Activated naive CD8-positive, alpha-beta T cell (primary cell): ENCODE data around the gene WDR37.
"Not testable (repeated sequence)": the region's sequence is repeated elsewhere in the genome, so short reads cannot be mapped to it uniquely, and the experiment has no call there.

Experiments
- H3K27ac Mint-ChIP-seq: one replicate; pipeline ENCODE4 v1.8.0; 2021; ENCODE audit warnings: mixed read lengths
- H3K27me3 Mint-ChIP-seq: one replicate; pipeline ENCODE4 v1.8.0; 2021; ENCODE audit warnings: mixed read lengths
- H3K36me3 Mint-ChIP-seq: one replicate; pipeline ENCODE4 v1.8.0; 2021; ENCODE audit warnings: mixed read lengths
- H3K4me1 Mint-ChIP-seq: one replicate; pipeline ENCODE4 v1.8.0; 2021; ENCODE audit warnings: low read depth, mixed read lengths
- H3K4me3 Mint-ChIP-seq: one replicate; pipeline ENCODE4 v1.8.0; 2021; ENCODE audit warnings: mild to moderate bottlenecking, mixed read lengths
- H3K9me3 Mint-ChIP-seq: one replicate; pipeline ENCODE4 v1.8.0; 2021; ENCODE audit warnings: low read depth, mixed read lengths

WDR37 gene

DNA sequence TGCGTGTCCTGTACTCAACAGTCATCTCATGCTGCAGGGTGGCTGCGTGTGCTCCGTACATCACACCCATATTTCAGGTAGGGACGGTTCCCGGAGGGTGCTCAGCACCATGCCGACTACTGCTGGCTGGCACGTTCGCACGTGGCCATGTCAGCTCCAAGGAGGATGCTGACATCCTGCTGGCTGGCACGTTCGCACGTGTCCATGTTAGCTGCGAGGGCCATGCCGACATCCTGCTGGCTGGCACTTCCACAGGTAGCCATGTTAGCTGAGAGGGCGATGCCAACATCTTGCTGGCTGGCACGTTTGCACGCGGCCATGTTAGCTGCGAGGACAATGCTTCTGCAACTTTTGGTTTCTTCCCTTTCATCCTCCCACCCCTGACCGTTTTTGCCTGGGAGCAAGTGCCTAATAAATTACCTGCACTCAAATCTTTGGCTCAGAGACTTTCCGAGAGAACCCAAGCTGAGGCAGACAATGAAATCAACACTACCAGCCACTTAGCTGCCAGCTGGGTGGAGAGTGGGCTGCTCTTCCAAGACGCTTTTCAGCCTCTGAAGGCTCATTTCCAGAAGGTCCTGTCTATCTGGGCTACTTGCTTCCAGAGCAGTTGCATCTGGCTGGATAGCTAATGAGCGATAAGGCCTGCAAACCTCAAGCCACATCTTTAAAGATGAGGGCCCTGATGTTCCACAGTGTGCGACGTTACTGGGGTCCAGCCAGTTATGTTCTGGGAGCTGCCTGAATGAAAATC lies 104.6 kb downstream of the WDR37 start:
- H3K27me3 Mint-ChIP-seq, result no peaks in the 10 kb centered on the region
- H3K36me3 Mint-ChIP-seq, result no peaks in the 10 kb centered on the region
- no peaks in the 10 kb centered on the region for H3K9me3 Mint-ChIP-seq
- no peak overlapping the region for H3K4me3 Mint-ChIP-seq
- H3K4me1 Mint-ChIP-seq, result no peaks in the 10 kb centered on the region
- no peak overlapping the region for H3K27ac Mint-ChIP-seq

GRCh38 chr10:1161315-1161673 lies 105.1 kb downstream of the WDR37 start:
- H3K9me3 Mint-ChIP-seq, H3K36me3 Mint-ChIP-seq, H3K27me3 Mint-ChIP-seq, H3K4me1 Mint-ChIP-seq, H3K4me3 Mint-ChIP-seq, H3K27ac Mint-ChIP-seq: not testable (repeated sequence)

DNA sequence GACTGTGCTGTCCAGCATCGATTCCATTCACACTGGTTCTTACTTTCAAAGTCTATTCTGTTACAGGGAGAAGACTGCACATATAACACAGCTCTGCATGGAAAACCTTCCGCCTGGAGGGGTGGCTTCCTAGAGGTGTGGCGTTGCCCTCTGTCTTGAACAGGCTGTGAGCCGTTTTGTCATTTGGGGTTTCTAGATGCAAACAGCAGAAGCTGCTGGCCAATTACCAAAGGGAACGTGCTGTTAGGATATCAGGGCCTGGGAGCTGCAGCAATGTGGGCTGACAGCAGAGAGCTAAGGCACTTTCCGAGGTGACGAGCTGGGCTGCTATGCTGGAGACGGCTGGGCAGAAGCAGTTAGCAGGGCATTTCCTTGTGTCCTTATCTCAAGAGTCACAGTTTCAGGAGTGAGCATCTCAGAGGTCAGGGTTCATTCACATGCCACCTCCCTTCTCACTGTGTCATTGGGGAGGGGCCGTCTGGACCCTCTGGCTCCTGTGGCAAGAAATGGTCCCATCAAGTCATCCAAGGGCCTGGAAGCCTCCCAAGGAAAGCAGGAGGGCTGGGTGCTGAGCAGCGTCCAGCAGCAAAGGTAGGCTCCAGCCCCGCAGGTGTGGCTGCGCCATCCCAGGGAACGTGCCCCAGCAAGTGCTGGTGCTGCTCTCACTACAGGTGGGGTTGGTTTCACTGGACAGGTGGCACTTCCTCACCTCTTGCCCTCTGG lies 106.5 kb downstream of the WDR37 start:
- Mint-ChIP-seq H3K36me3 (no peaks in the 10 kb centered on the region), H3K27ac (no peak overlapping the region), H3K4me3 (no peak overlapping the region), H3K4me1 (no peaks in the 10 kb centered on the region), H3K9me3 (no peaks in the 10 kb centered on the region), H3K27me3 (no peaks in the 10 kb centered on the region)

DNA sequence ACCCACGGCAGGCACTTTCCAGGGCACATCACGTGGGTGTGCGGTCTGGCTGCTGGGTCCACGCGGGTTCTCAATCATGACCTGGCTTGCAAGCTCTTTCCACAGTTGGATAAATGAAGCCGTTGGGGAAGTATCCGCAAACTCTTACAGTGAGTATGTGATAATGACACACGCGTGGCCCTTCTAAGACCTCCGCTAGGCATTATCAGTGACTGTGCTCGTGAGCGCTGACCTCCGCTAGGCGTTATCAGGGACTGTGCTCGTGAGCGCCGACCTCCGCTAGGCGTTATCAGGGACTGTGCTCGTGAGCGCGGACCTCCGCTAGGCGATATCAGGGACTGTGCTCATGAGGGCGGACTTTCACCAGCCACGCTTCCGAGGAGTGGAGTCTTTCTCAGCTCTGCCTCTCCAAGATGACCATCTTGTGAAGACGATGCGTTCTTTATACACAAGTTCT lies 107.0 kb downstream of the WDR37 start:
- no peak overlapping the region for H3K27ac Mint-ChIP-seq
- H3K36me3 Mint-ChIP-seq, result no peaks in the 10 kb centered on the region

DNA sequence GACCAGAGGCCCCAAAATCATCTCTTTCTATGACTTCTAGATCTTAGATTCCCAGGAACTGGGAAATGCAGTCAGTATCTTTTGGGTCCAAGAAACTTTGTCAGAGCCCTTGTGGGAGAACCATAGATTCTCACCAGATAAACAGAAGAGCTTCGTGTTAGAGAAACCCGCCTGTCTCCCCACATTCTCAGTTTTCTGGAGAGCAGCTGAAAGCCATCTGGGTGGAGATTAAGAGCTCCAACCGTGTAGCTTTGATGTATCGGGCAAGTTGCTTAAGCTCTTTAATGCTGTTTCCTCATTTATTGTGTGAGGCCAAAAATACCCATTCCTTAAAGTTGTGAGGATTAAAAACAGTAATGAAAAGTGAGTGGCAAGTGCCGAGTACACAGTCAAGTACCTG lies 107.6 kb downstream of the WDR37 start:
- no peaks in the 10 kb centered on the region for H3K9me3 Mint-ChIP-seq
- no peak overlapping the region for H3K4me3 Mint-ChIP-seq
- no peaks in the 10 kb centered on the region for H3K27me3 Mint-ChIP-seq
- H3K4me1 Mint-ChIP-seq, result no peaks in the 10 kb centered on the region
- no peak overlapping the region for H3K27ac Mint-ChIP-seq
- no peaks in the 10 kb centered on the region for H3K36me3 Mint-ChIP-seq

More for the DNA sequence above, 107.0 kb downstream of the WDR37 start:
- H3K4me1 Mint-ChIP-seq, result no peaks in the 10 kb centered on the region
- H3K4me3 Mint-ChIP-seq, result no peak overlapping the region
- no peaks in the 10 kb centered on the region for H3K27me3 Mint-ChIP-seq
- H3K9me3 Mint-ChIP-seq, result no peaks in the 10 kb centered on the region

GRCh38 chr10:1166101-1166827 lies 110.1 kb downstream of the WDR37 start:
- Mint-ChIP-seq H3K27ac (no peak overlapping the region), H3K4me3 (no peak overlapping the region), H3K9me3 (no peaks in the 10 kb centered on the region), H3K36me3 (no peaks in the 10 kb centered on the region), H3K27me3 (peaks cover 2% of the 10 kb centered on the region), H3K4me1 (no peaks in the 10 kb centered on the region)

- no peaks in the 10 kb centered on the region for H3K36me3 Mint-ChIP-seq
- H3K9me3 Mint-ChIP-seq, result no peaks in the 10 kb centered on the region
- H3K27ac Mint-ChIP-seq, result no peak overlapping the region
- no peaks in the 10 kb centered on the region for H3K4me1 Mint-ChIP-seq
- no peak overlapping the region for H3K4me3 Mint-ChIP-seq
- H3K27me3 Mint-ChIP-seq, result peaks cover 2% of the 10 kb centered on the region
Observed at GRCh38 chr10:1166828-1167275, 110.7 kb downstream of the WDR37 start.

- no peaks in the 10 kb centered on the region for H3K9me3 Mint-ChIP-seq
- peaks cover 2% of the 10 kb centered on the region for H3K27me3 Mint-ChIP-seq
- H3K4me3 Mint-ChIP-seq, result no peak overlapping the region
- H3K27ac Mint-ChIP-seq, result no peak overlapping the region
- H3K4me1 Mint-ChIP-seq, result no peaks in the 10 kb centered on the region
- no peaks in the 10 kb centered on the region for H3K36me3 Mint-ChIP-seq
Observed at GRCh38 chr10:1168763-1169162, 112.6 kb downstream of the WDR37 start.

DNA sequence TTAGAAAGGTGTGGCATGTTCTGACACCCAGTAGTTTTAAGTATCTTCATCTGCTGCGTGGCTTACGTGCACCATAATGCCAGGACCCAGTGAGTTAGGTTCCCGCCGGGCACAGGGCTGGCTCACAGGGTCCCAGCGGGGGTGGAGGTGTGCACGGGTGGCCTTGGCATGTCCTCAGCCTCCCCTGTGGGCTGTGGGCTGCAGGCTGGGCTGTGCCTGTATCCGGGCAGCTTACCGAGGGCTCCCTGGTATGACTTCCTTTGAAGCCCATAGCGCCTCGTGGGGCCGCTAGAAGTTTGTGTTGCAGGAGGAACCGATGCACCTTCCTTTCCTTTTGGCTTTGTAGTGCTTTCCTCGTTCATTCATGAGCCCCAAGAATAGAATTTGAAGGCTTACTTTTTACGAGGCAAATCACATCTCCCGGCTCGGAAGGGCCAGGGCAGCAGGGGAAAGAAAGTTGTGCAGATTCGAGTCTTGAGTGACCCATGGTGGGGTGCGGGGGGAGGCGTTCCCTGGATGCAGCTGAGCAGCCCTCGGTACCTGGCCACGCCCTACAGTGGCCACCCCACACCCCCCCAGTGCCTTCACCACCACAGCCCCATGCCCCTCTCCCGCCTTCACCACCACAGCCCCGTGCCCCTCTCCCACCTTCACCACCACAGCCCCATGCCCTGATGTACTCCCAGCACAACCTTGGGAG lies 113.2 kb downstream of the WDR37 start:
- Mint-ChIP-seq H3K9me3 (no peaks in the 10 kb centered on the region), H3K4me1 (no peaks in the 10 kb centered on the region), H3K4me3 (no peak overlapping the region), H3K36me3 (no peaks in the 10 kb centered on the region), H3K27me3 (peaks cover 2% of the 10 kb centered on the region), H3K27ac (no peak overlapping the region)

GRCh38 chr10:1169981-1170866 lies 114.0 kb downstream of the WDR37 start:
- Mint-ChIP-seq H3K4me1 (no peaks in the 10 kb centered on the region), H3K36me3 (no peaks in the 10 kb centered on the region), H3K27me3 (peaks cover 2% of the 10 kb centered on the region), H3K4me3 (no peak overlapping the region), H3K27ac (no peak overlapping the region), H3K9me3 (no peaks in the 10 kb centered on the region)

DNA sequence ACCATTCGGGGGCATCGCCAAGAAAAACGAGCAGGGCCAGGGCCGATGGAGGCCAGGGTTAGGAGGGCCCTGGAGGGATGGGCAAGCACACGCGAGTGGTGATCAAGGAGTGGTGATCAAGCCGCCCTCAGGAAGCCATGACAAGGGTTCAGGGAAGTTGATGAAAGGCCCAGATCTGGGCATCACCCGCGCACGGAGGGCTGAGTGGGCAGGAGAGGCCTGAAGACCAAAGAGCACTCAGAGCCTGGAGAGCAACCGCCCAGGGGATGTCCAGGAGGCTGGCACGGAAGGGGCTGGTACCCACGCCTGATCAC lies 114.6 kb downstream of the WDR37 start:
- Mint-ChIP-seq H3K9me3 (no peaks in the 10 kb centered on the region), H3K4me1 (no peaks in the 10 kb centered on the region), H3K4me3 (no peak overlapping the region), H3K27ac (no peak overlapping the region), H3K36me3 (no peaks in the 10 kb centered on the region), H3K27me3 (peaks cover 2% of the 10 kb centered on the region)

- no peaks in the 10 kb centered on the region for H3K9me3 Mint-ChIP-seq
- no peak overlapping the region for H3K27ac Mint-ChIP-seq
- no peak overlapping the region for H3K4me3 Mint-ChIP-seq
- peaks cover 2% of the 10 kb centered on the region for H3K27me3 Mint-ChIP-seq
- H3K36me3 Mint-ChIP-seq, result no peaks in the 10 kb centered on the region
- H3K4me1 Mint-ChIP-seq, result no peaks in the 10 kb centered on the region
Observed at GRCh38 chr10:1171182-1171581, 115.0 kb downstream of the WDR37 start.

GRCh38 chr10:1171586-1171985 lies 115.4 kb downstream of the WDR37 start:
- H3K36me3 Mint-ChIP-seq, result no peaks in the 10 kb centered on the region
- no peak overlapping the region for H3K4me3 Mint-ChIP-seq
- H3K27me3 Mint-ChIP-seq, result peaks cover 2% of the 10 kb centered on the region
- no peaks in the 10 kb centered on the region for H3K9me3 Mint-ChIP-seq
- H3K4me1 Mint-ChIP-seq, result no peaks in the 10 kb centered on the region
- no peak overlapping the region for H3K27ac Mint-ChIP-seq

- Mint-ChIP-seq H3K27ac (no peak overlapping the region), H3K4me1 (no peaks in the 10 kb centered on the region), H3K27me3 (peaks cover 2% of the 10 kb centered on the region), H3K36me3 (no peaks in the 10 kb centered on the region), H3K9me3 (no peaks in the 10 kb centered on the region), H3K4me3 (no peak overlapping the region)
Observed at GRCh38 chr10:1172256-1172984, 116.2 kb downstream of the WDR37 start.
